Right cardiac atrium (tissue), 5 donors: ENCODE results near the gene TNFAIP8L1. TPM values are rescaled to one million over a fixed set of nuclear protein-coding genes. Genes with fewer than 3 reads are reported as not detected.
A peak's percentile ranks its signal among the peaks of the same experiment; 100 is the strongest.

Experiments used
- ATAC-seq, 2 donors: fragments of 200-7000 bp; cut with Tn5 transposase; one replicate each; pipeline versions ENCODE4 v1.8.0 to v1.9.1; 2020; ENCODE audit warnings: moderate library complexity in 2 of 2, mild to moderate bottlenecking in 1 of 2
- DNase-seq, 3 donors: peaks; one replicate each; pipeline ENCODE4 v3.0.0-alpha.2; 2020
- H3K27ac ChIP-seq: one replicate; pipeline ENCODE4 v1.5.1; 2013; ENCODE audit warnings: mild to moderate bottlenecking, low read length, control low read depth, moderate library complexity
- H3K27me3 ChIP-seq: one replicate; pipeline ENCODE4 v1.6.1; 2013; ENCODE audit not compliant: control insufficient read depth, insufficient read depth
- H3K4me1 ChIP-seq: one replicate; pipeline ENCODE4 v1.6.1; 2013; ENCODE audit warnings: low read length; ENCODE audit not compliant: control insufficient read depth, insufficient read depth
- H3K4me3 ChIP-seq: one replicate; pipeline ENCODE4 v1.5.1; 2013; ENCODE audit warnings: low read length, control low read depth
- H3K9me3 ChIP-seq: one replicate; pipeline ENCODE4 v1.6.1; 2013; ENCODE audit warnings: low read length; ENCODE audit not compliant: control insufficient read depth
- WGBS: extraction: QIAGEN DNeasy Blood & Tissue Kit; methylation state at CpG from one replicate; pipeline ENCODE4 v1.1.7; 2013; 5-methylcytosine and 5-hydroxymethylcytosine counted together
- intact Hi-C, 4 donors: fragments of 100-400 bp; cut with DNase I; formaldehyde crosslinking; loops; one replicate each; pipeline versions ENCODE4 v1.11.0 to v1.14.0; 2022 to 2023
- polyA plus RNA-seq: library from polyadenylated mRNA; stranded (reverse); fragments of 200-250 nt; gene quantifications from one replicate; pipeline ENCODE4 v1.2.3, GENCODE V29; 2013
- total RNA-seq, 4 donors: library from RNA; stranded (reverse); fragmentation: NEBNext Ultra II Directional; extraction: Animal tissue kit (Norgen Biotek cat#: 25700); gene quantifications; one replicate each; pipeline ENCODE4 v1.2.1, GENCODE V29; 2021
- donor health status: healthy with polysubstance abuse.
- donor health status: DM: no; HTN: yes; CAD: no.
- donor health status: DM: no; HTN: no; CAD: no.
- donor health status: DM: no; HTN: yes; CAD: no; lungs with severe emphysema.
- donor health status: DM: yes; HTN: yes; CAD: no.

Gene TNFAIP8L1
- total and polyA plus RNA-seq, 5 donors: 2.8 to 6.0 (median 5.2) TPM

- WGBS: 91% methylated on average over 15 of the region's 15 CpGs
- Histone ChIP-seq H3K27ac (no peak overlapping the region), H3K4me3 (no peak overlapping the region), H3K4me1 (no peaks in the 10 kb centered on the region), H3K27me3 (no peaks in the 10 kb centered on the region), H3K9me3 (no peaks in the 10 kb centered on the region)
- intact Hi-C loops: no loop called here
- ATAC-seq (no peak), DNase-seq (no peak)
Observed at GRCh38 chr19:4693471-4694121, 54.3 kb downstream of the TNFAIP8L1 start.

- intact Hi-C loops: no loop called here
- H3K4me1 ChIP-seq: no peaks in the 10 kb centered on the region
- no peak overlapping the region for H3K4me3 ChIP-seq
- peak overlapping the region; percentile 41 for H3K27ac ChIP-seq
- ATAC-seq (peak in 1 of 2 donors; percentile 24), DNase-seq (peak; percentile 48 to 72 (median 70))
- H3K27me3 ChIP-seq: no peaks in the 10 kb centered on the region
- no peaks in the 10 kb centered on the region for H3K9me3 ChIP-seq
- 83% methylated on average over 22 of the region's 22 CpGs for WGBS
Observed at GRCh38 chr19:4694211-4694987, 55.1 kb downstream of the TNFAIP8L1 start.

GRCh38 chr19:4695224-4695731 lies 56.0 kb downstream of the TNFAIP8L1 start:
- H3K4me3 ChIP-seq: no peak overlapping the region
- no peaks in the 10 kb centered on the region for H3K4me1 ChIP-seq
- no peaks in the 10 kb centered on the region for H3K9me3 ChIP-seq
- WGBS: 69% methylated on average over 19 of the region's 19 CpGs
- peak overlapping the region; percentile 61 for H3K27ac ChIP-seq
- no peaks in the 10 kb centered on the region for H3K27me3 ChIP-seq
- ATAC-seq (peak; percentile 40 to 63), DNase-seq (peak in 1 of 3 donors; percentile 69)
- intact Hi-C loops: no loop called here

- WGBS: 95% methylated on average over 14 of the region's 14 CpGs
Observed at GRCh38 chr19:4697304-4697703, 58.0 kb downstream of the TNFAIP8L1 start.

GRCh38 chr19:4699826-4700692 lies 60.7 kb downstream of the TNFAIP8L1 start:
- Histone ChIP-seq H3K4me3 (no peak overlapping the region), H3K27ac (no peak overlapping the region), H3K4me1 (no peaks in the 10 kb centered on the region), H3K9me3 (no peaks in the 10 kb centered on the region), H3K27me3 (no peaks in the 10 kb centered on the region)
- ATAC-seq (no peak), DNase-seq (peak in 1 of 3 donors; percentile 47)
- intact Hi-C loops: no loop called here
- 84% methylated on average over 33 of the region's 33 CpGs for WGBS

More at GRCh38 chr19:4697304-4697703, 58.0 kb downstream of the TNFAIP8L1 start:
- H3K4me1 ChIP-seq: no peaks in the 10 kb centered on the region
- intact Hi-C loops: no loop called here
- H3K27ac ChIP-seq: no peak overlapping the region
- DNase-seq: peak in 1 of 3 donors; percentile 37
- no peak for ATAC-seq
- H3K9me3 ChIP-seq: no peaks in the 10 kb centered on the region
- no peak overlapping the region for H3K4me3 ChIP-seq
- H3K27me3 ChIP-seq: no peaks in the 10 kb centered on the region

- 89% methylated on average over 11 of the region's 11 CpGs for WGBS
- H3K4me1 ChIP-seq: no peaks in the 10 kb centered on the region
- ATAC-seq: no peak
- no peak for DNase-seq
- no peak overlapping the region for H3K4me3 ChIP-seq
- intact Hi-C loops: no loop called here
- no peaks in the 10 kb centered on the region for H3K9me3 ChIP-seq
- no peaks in the 10 kb centered on the region for H3K27me3 ChIP-seq
- no peak overlapping the region for H3K27ac ChIP-seq
Observed at GRCh38 chr19:4700693-4700970, 61.3 kb downstream of the TNFAIP8L1 start.

- no peak for DNase-seq
- H3K27ac ChIP-seq: no peak overlapping the region
- no peaks in the 10 kb centered on the region for H3K4me1 ChIP-seq
- H3K9me3 ChIP-seq: no peaks in the 10 kb centered on the region
- WGBS: 93% methylated on average over 8 of the region's 8 CpGs
- ATAC-seq: no peak
- no peaks in the 10 kb centered on the region for H3K27me3 ChIP-seq
- intact Hi-C loops: no loop called here
- H3K4me3 ChIP-seq: no peak overlapping the region
Observed at GRCh38 chr19:4701557-4701956, 62.2 kb downstream of the TNFAIP8L1 start.

GRCh38 chr19:4702764-4703163 lies 63.4 kb downstream of the TNFAIP8L1 start:
- H3K27ac ChIP-seq: no peak overlapping the region
- no peaks in the 10 kb centered on the region for H3K27me3 ChIP-seq
- DNase-seq: peak in 1 of 3 donors; percentile 48
- H3K4me3 ChIP-seq: no peak overlapping the region
- WGBS: 89% methylated on average over 11 of the region's 11 CpGs
- H3K9me3 ChIP-seq: no peaks in the 10 kb centered on the region
- intact Hi-C loops: no loop called here
- ATAC-seq: no peak
- no peaks in the 10 kb centered on the region for H3K4me1 ChIP-seq

- H3K4me3 ChIP-seq: no peak overlapping the region
- 93% methylated on average over 28 of the region's 28 CpGs for WGBS
- no peak overlapping the region for H3K27ac ChIP-seq
- intact Hi-C loops: no loop called here
- peaks cover 3% of the 10 kb centered on the region for H3K4me1 ChIP-seq
- DNase-seq: peak in 1 of 3 donors; percentile 43
- ATAC-seq: no peak
- no peaks in the 10 kb centered on the region for H3K9me3 ChIP-seq
- no peaks in the 10 kb centered on the region for H3K27me3 ChIP-seq
Observed at GRCh38 chr19:4703671-4704316, 64.5 kb downstream of the TNFAIP8L1 start.

GRCh38 chr19:4704317-4704673 lies 65.0 kb downstream of the TNFAIP8L1 start:
- peak in 1 of 2 donors; percentile 7 for ATAC-seq
- WGBS: 94% methylated on average over 9 of the region's 9 CpGs
- H3K27me3 ChIP-seq: no peaks in the 10 kb centered on the region
- H3K4me1 ChIP-seq: peaks cover 3% of the 10 kb centered on the region
- no peak overlapping the region for H3K27ac ChIP-seq
- DNase-seq: no peak
- intact Hi-C loops: no loop called here
- H3K9me3 ChIP-seq: no peaks in the 10 kb centered on the region
- no peak overlapping the region for H3K4me3 ChIP-seq
